SK-N-SH treated with all-trans-retinoic acid at 6 μM for 48 hours (cell line): Measurements from ENCODE around the gene ZGPAT.

Source experiments
- ATAC-seq: fragments of 200-7000 bp; cut with Tn5 transposase; 3 replicates; pipeline ENCODE4 v1.9.1; 2020; ENCODE audit warnings: mild to moderate bottlenecking, moderate library complexity
- ARNTL ChIP-seq: fragments of 450-650 bp; formaldehyde crosslinking; IDR thresholded peaks from 2 replicates; pipeline ENCODE4 v1.5.0; 2020; ENCODE audit warnings: low read depth, mild to moderate bottlenecking, moderate library complexity, borderline replicate concordance
- BACH2 ChIP-seq: fragments of 250-450 bp; sonication (Bioruptor Pico); IDR thresholded peaks from 2 replicates; pipeline ENCODE4 v1.9.0; 2021; ENCODE audit warnings: mild to moderate bottlenecking, borderline replicate concordance
- ESRRG ChIP-seq: fragments of 250-450 bp; sonication (Bioruptor Pico); IDR thresholded peaks from 2 replicates; pipeline ENCODE4 v1.6.1; 2021; ENCODE audit warnings: mild to moderate bottlenecking
- GLIS3 ChIP-seq: fragments of 250-450 bp; sonication (Bioruptor Pico); IDR thresholded peaks from 2 replicates; pipeline ENCODE4 v1.5.0; 2020; ENCODE audit warnings: mild to moderate bottlenecking, moderate library complexity
- ISL1 ChIP-seq: fragments of 250-450 bp; sonication (Bioruptor Pico); IDR thresholded peaks from 2 replicates; pipeline ENCODE4 v2.1.2; 2022; ENCODE audit warnings: mild to moderate bottlenecking, moderate library complexity
- OSR1 ChIP-seq: fragments of 250-450 bp; sonication (Bioruptor Pico); IDR thresholded peaks from 2 replicates; pipeline ENCODE4 v1.8.0; 2022; ENCODE audit warnings: moderate library complexity, mild to moderate bottlenecking, inconsistent platforms
- PPARA ChIP-seq: fragments of 250-450 bp; sonication (Bioruptor Pico); IDR thresholded peaks from 2 replicates; pipeline ENCODE4 v1.5.0; 2020; ENCODE audit warnings: mild to moderate bottlenecking, borderline replicate concordance
- RARB ChIP-seq: fragments of 250-450 bp; sonication (Bioruptor Pico); IDR thresholded peaks from 2 replicates; pipeline ENCODE4 v1.8.0; 2021; ENCODE audit warnings: mild to moderate bottlenecking, moderate library complexity
- SNAI2 ChIP-seq: fragments of 250-450 bp; sonication (Bioruptor Pico); IDR thresholded peaks from 2 replicates; pipeline ENCODE4 v1.5.0; 2020; ENCODE audit warnings: mild to moderate bottlenecking, moderate library complexity
- TCF4 ChIP-seq: fragments of 250-450 bp; sonication (Bioruptor Pico); IDR thresholded peaks from 2 replicates; pipeline ENCODE4 v1.8.0; 2021; ENCODE audit warnings: mild to moderate bottlenecking, moderate library complexity, borderline replicate concordance
- TOX ChIP-seq: fragments of 250-450 bp; sonication (Bioruptor Pico); IDR thresholded peaks from 2 replicates; pipeline ENCODE4 v1.8.0; 2021; ENCODE audit warnings: mild to moderate bottlenecking, moderate library complexity, borderline replicate concordance
- ZC3H10 ChIP-seq: fragments of 250-450 bp; sonication (Bioruptor Pico); IDR thresholded peaks from 2 replicates; pipeline ENCODE4 v1.5.1; 2021; ENCODE audit warnings: mild to moderate bottlenecking, moderate library complexity
- ZFP30 ChIP-seq: fragments of 450-650 bp; formaldehyde crosslinking; IDR thresholded peaks from 2 replicates; pipeline ENCODE4 v1.5.0; 2022; ENCODE audit warnings: mild to moderate bottlenecking, moderate library complexity
- ZNF565 ChIP-seq: fragments of 450-650 bp; formaldehyde crosslinking; conservative IDR thresholded peaks from 2 replicates; pipeline ENCODE4 v1.5.0; 2020; ENCODE audit warnings: low read depth, mild to moderate bottlenecking, moderate library complexity
- ZNF70 ChIP-seq: fragments of 450-650 bp; formaldehyde crosslinking; IDR thresholded peaks from 2 replicates; pipeline ENCODE4 v1.5.0; 2020; ENCODE audit warnings: mild to moderate bottlenecking, moderate library complexity
- ZNF8 ChIP-seq: fragments of 450-650 bp; formaldehyde crosslinking; IDR thresholded peaks from 2 replicates; pipeline ENCODE4 v1.5.0; 2020; ENCODE audit warnings: mild to moderate bottlenecking, moderate library complexity
- TF ChIP-seq, protein P1 (sequence below): fragments of 250-450 bp; sonication (Bioruptor Pico); IDR thresholded peaks from 2 replicates; pipeline ENCODE4 v1.8.0; 2020; ENCODE audit warnings: mild to moderate bottlenecking, moderate library complexity, borderline replicate concordance
- TF ChIP-seq, protein P2 (sequence below): fragments of 250-450 bp; sonication (Bioruptor Pico); IDR thresholded peaks from 2 replicates; pipeline ENCODE4 v1.5.1; 2020; ENCODE audit warnings: low read depth, mild to moderate bottlenecking, moderate library complexity
- TF ChIP-seq, protein P3 (sequence below): fragments of 250-450 bp; sonication (Bioruptor Pico); IDR thresholded peaks from 2 replicates; pipeline ENCODE4 v1.8.0; 2021; ENCODE audit warnings: low read depth, mild to moderate bottlenecking, moderate library complexity, borderline replicate concordance
- TF ChIP-seq, protein P4 (sequence below): fragments of 250-450 bp; sonication (Bioruptor Pico); IDR thresholded peaks from 2 replicates; pipeline ENCODE4 v1.5.0; 2020; ENCODE audit warnings: mild to moderate bottlenecking, moderate library complexity
- TF ChIP-seq, protein P5 (sequence below): fragments of 250-450 bp; sonication (Bioruptor Pico); IDR thresholded peaks from 2 replicates; pipeline ENCODE4 v1.5.1; 2021; ENCODE audit warnings: mild to moderate bottlenecking, moderate library complexity

Gene ZGPAT

DNA sequence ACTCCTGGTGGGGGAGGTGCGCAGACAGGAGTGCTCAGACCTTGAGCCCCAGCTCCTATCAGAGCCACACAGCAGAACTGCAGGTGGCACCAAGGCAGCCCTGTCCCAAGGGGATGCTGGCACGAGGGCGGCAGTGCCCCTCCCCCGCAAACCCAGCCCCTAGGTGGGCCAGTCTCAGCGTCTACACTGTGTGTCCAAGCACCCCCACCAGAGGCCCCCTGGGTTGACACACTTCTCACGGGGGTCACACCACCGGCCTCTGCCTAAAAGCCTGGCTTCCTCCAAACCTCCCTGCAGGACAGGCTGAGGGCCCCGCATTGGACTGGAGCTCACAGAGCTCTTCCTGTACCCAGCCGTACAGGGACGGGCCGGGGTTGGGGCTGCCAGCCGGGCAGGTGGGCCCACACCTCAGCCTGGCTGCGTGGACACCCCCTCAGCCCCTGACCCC, 39.8 kb downstream of the ZGPAT start (continued):
- TF ChIP-seq, protein P1, sequence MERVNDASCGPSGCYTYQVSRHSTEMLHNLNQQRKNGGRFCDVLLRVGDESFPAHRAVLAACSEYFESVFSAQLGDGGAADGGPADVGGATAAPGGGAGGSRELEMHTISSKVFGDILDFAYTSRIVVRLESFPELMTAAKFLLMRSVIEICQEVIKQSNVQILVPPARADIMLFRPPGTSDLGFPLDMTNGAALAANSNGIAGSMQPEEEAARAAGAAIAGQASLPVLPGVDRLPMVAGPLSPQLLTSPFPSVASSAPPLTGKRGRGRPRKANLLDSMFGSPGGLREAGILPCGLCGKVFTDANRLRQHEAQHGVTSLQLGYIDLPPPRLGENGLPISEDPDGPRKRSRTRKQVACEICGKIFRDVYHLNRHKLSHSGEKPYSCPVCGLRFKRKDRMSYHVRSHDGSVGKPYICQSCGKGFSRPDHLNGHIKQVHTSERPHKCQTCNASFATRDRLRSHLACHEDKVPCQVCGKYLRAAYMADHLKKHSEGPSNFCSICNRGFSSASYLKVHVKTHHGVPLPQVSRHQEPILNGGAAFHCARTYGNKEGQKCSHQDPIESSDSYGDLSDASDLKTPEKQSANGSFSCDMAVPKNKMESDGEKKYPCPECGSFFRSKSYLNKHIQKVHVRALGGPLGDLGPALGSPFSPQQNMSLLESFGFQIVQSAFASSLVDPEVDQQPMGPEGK: no peak
- TF ChIP-seq OSR1 (CRISPR knock-in tag): no peak
- no peak for TF ChIP-seq PPARA (CRISPR knock-in tag)
- TF ChIP-seq ZNF565 (CRISPR knock-in tag): no peak
- no peak for TF ChIP-seq SNAI2 (CRISPR knock-in tag)
- no peak for TF ChIP-seq ISL1

DNA sequence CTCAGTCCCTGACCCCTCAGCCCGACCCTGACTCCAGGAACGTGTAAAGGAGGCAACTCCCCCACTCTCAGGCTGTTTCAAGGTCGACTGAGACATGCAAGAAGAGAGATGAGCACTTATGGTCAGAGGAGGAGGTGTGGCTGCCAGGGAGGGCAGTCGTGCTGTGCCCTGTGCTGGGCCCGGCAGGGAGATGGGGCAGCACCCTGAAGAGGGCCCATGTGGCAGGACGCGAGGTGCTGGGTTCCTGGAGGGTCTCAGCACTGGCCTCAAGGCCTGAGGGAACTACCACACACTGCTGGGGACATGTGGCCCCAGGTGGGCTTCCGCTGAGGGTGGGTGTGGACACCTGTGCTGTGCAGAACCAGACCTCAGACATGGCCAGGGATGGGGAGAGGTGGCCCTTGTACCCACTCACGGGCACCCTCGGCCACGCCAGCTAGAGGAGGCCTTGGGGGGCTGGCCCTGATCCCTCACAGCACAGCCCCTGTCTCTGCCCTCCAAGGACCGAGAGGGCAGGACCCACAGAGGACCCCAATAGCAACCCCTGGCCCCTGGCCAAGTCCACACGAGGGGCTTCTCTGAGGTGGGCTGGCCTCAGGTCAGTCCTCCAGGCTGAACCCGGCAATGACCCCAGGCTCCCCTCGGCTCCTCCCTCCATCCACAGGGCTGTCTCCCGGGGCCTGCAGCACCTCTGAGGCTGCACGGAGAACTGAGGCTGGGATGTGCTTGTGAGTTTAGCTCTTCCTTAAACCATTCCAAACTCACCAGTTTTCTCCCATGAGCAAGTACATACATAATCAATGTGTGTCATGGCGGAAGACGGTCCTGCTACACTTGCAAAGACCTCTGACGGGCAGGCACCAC, 40.5 kb downstream of the ZGPAT start:
- TF ChIP-seq RARB (CRISPR knock-in tag) (no peak), TCF4 (CRISPR knock-in tag) (no peak), PPARA (CRISPR knock-in tag) (no peak), BACH2 (CRISPR knock-in tag) (no peak), SNAI2 (CRISPR knock-in tag) (no peak), ZNF565 (CRISPR knock-in tag) (no peak), ZC3H10 (no peak), ZNF8 (CRISPR knock-in tag) (no peak), ESRRG (CRISPR knock-in tag) (no peak), ZFP30 (CRISPR knock-in tag) (no peak), GLIS3 (CRISPR knock-in tag) (no peak)
- TF ChIP-seq, protein P2, sequence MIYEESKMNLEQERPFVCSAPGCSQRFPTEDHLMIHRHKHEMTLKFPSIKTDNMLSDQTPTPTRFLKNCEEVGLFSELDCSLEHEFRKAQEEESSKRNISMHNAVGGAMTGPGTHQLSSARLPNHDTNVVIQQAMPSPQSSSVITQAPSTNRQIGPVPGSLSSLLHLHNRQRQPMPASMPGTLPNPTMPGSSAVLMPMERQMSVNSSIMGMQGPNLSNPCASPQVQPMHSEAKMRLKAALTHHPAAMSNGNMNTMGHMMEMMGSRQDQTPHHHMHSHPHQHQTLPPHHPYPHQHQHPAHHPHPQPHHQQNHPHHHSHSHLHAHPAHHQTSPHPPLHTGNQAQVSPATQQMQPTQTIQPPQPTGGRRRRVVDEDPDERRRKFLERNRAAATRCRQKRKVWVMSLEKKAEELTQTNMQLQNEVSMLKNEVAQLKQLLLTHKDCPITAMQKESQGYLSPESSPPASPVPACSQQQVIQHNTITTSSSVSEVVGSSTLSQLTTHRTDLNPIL: no peak
- TF ChIP-seq, protein P1: no peak
- TF ChIP-seq, protein P3, sequence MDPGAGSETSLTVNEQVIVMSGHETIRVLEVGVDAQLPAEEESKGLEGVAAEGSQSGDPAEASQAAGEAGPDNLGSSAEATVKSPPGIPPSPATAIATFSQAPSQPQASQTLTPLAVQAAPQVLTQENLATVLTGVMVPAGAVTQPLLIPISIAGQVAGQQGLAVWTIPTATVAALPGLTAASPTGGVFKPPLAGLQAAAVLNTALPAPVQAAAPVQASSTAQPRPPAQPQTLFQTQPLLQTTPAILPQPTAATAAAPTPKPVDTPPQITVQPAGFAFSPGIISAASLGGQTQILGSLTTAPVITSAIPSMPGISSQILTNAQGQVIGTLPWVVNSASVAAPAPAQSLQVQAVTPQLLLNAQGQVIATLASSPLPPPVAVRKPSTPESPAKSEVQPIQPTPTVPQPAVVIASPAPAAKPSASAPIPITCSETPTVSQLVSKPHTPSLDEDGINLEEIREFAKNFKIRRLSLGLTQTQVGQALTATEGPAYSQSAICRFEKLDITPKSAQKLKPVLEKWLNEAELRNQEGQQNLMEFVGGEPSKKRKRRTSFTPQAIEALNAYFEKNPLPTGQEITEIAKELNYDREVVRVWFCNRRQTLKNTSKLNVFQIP (CRISPR knock-in tag): no peak
- no peak for ATAC-seq

DNA sequence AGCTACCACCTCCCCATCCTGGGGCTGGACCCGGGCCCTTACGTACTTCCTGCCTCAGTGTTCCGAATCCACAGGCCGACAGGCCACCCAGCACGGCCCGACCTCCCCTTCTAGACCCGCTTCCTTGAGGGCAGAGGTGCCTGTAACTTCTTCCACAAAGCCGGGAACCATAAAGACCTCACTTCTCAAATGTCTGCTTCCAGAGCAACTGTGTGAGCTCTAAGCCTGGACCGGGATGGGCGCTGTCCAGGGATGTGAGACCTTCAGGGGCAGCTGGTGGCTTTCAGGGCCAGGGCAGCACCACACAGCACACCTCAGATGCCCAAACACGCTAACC, 41.1 kb downstream of the ZGPAT start:
- no peak for ATAC-seq
- TF ChIP-seq, protein P2: no peak
- TF ChIP-seq ESRRG (CRISPR knock-in tag) (no peak), ISL1 (no peak), PPARA (CRISPR knock-in tag) (no peak), TCF4 (CRISPR knock-in tag) (no peak), ZNF70 (CRISPR knock-in tag) (no peak), ZNF565 (CRISPR knock-in tag) (no peak), GLIS3 (CRISPR knock-in tag) (no peak), ARNTL (no peak), ZNF8 (CRISPR knock-in tag) (no peak), TOX (no peak), OSR1 (CRISPR knock-in tag) (no peak), SNAI2 (CRISPR knock-in tag) (no peak)
- TF ChIP-seq, protein P4, sequence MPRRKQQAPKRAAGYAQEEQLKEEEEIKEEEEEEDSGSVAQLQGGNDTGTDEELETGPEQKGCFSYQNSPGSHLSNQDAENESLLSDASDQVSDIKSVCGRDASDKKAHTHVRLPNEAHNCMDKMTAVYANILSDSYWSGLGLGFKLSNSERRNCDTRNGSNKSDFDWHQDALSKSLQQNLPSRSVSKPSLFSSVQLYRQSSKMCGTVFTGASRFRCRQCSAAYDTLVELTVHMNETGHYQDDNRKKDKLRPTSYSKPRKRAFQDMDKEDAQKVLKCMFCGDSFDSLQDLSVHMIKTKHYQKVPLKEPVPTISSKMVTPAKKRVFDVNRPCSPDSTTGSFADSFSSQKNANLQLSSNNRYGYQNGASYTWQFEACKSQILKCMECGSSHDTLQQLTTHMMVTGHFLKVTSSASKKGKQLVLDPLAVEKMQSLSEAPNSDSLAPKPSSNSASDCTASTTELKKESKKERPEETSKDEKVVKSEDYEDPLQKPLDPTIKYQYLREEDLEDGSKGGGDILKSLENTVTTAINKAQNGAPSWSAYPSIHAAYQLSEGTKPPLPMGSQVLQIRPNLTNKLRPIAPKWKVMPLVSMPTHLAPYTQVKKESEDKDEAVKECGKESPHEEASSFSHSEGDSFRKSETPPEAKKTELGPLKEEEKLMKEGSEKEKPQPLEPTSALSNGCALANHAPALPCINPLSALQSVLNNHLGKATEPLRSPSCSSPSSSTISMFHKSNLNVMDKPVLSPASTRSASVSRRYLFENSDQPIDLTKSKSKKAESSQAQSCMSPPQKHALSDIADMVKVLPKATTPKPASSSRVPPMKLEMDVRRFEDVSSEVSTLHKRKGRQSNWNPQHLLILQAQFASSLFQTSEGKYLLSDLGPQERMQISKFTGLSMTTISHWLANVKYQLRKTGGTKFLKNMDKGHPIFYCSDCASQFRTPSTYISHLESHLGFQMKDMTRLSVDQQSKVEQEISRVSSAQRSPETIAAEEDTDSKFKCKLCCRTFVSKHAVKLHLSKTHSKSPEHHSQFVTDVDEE: no peak
- TF ChIP-seq, protein P1: no peak
- TF ChIP-seq, protein P5, sequence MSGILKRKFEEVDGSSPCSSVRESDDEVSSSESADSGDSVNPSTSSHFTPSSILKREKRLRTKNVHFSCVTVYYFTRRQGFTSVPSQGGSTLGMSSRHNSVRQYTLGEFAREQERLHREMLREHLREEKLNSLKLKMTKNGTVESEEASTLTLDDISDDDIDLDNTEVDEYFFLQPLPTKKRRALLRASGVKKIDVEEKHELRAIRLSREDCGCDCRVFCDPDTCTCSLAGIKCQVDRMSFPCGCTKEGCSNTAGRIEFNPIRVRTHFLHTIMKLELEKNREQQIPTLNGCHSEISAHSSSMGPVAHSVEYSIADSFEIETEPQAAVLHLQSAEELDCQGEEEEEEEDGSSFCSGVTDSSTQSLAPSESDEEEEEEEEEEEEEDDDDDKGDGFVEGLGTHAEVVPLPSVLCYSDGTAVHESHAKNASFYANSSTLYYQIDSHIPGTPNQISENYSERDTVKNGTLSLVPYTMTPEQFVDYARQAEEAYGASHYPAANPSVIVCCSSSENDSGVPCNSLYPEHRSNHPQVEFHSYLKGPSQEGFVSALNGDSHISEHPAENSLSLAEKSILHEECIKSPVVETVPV (CRISPR knock-in tag): no peak
- TF ChIP-seq, all 23 proteins: peak for 0
